ENCODE measurements around the gene LSM12. TPM values are rescaled to one million over a fixed set of nuclear protein-coding genes. Genes with fewer than 3 reads are reported as not detected.

Gene LSM12
- total RNA-seq, 1 donor from 2014 or later, result 55.4 TPM

DNA sequence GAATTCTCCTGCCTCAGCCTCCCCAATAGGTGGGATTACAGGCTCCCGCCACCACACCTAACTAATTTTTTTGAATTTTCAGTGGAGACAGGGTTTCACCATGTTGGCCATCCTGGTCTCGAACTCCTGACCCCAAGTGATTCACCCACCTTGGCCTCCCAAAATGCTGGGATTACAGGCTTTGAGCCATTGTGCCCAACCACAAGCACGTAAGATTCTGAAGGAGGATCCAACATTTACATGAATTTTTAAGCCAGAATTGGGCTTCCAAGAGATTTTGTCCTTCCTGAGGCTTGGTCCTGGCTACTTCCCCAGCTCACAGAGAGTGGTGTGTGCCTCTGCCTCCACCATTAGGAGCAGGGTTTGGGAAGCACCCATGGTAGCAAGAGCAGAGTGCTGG, 15.2 kb upstream of the LSM12 start:
- H3K4me1 Mint-ChIP-seq (ENCODE audit: low read depth), result peaks cover under 1% of the 10 kb centered on the region
- no peaks in the 10 kb centered on the region for H3K9me3 Mint-ChIP-seq (ENCODE audit: low read depth)
- H3K36me3 Mint-ChIP-seq (ENCODE audit: insufficient read depth), result peaks cover 8% of the 10 kb centered on the region
- no peaks in the 10 kb centered on the region for H3K27me3 Mint-ChIP-seq
- TF ChIP-seq, protein P1, sequence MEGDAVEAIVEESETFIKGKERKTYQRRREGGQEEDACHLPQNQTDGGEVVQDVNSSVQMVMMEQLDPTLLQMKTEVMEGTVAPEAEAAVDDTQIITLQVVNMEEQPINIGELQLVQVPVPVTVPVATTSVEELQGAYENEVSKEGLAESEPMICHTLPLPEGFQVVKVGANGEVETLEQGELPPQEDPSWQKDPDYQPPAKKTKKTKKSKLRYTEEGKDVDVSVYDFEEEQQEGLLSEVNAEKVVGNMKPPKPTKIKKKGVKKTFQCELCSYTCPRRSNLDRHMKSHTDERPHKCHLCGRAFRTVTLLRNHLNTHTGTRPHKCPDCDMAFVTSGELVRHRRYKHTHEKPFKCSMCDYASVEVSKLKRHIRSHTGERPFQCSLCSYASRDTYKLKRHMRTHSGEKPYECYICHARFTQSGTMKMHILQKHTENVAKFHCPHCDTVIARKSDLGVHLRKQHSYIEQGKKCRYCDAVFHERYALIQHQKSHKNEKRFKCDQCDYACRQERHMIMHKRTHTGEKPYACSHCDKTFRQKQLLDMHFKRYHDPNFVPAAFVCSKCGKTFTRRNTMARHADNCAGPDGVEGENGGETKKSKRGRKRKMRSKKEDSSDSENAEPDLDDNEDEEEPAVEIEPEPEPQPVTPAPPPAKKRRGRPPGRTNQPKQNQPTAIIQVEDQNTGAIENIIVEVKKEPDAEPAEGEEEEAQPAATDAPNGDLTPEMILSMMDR (IDR thresholded peaks at IDR 0.05; ENCODE audit: unreplicated experiment), result no peak
- no peak for DNase-seq (ENCODE audit: low spot score, unreplicated experiment)
- H3K27ac Mint-ChIP-seq, result no peak overlapping the region
- H3K4me3 Mint-ChIP-seq (ENCODE audit: low read depth), result no peak overlapping the region

- peak overlapping the region; percentile 16 for H3K27ac Mint-ChIP-seq
- no peak for DNase-seq (ENCODE audit: low spot score, unreplicated experiment)
- H3K9me3 Mint-ChIP-seq (ENCODE audit: low read depth), result no peaks in the 10 kb centered on the region
- no peaks in the 10 kb centered on the region for H3K27me3 Mint-ChIP-seq
- H3K4me3 Mint-ChIP-seq (ENCODE audit: low read depth), result no peak overlapping the region
- TF ChIP-seq, protein P1 (IDR thresholded peaks at IDR 0.05; ENCODE audit: unreplicated experiment), result no peak
- H3K4me1 Mint-ChIP-seq (ENCODE audit: low read depth), result peaks cover 4% of the 10 kb centered on the region
- peaks cover 12% of the 10 kb centered on the region for H3K36me3 Mint-ChIP-seq (ENCODE audit: insufficient read depth)
Observed at GRCh38 chr17:44079877-44080821, 13.7 kb upstream of the LSM12 start.

DNA sequence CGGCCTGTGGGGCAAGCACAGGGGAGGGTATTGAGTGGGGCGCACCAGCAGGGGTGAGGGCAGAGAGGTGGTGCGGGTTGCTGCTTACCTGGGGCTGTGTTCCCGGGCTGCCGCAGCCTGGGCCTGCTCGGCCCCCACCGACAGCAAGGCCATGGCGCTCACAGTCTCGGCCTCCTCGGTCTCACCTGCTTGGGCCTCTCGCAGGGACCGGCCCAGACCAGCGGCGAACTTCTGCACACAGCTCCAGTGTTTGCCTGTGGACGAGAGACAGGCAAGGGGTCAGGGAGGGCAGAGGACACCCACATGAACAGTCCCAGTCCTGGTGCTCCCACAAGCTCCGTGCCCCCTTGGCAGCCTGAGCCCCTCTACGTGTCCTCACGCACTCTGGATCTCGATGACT, 11.9 kb upstream of the LSM12 start:
- peaks cover 12% of the 10 kb centered on the region for H3K36me3 Mint-ChIP-seq (ENCODE audit: insufficient read depth)
- peaks cover 4% of the 10 kb centered on the region for H3K4me1 Mint-ChIP-seq (ENCODE audit: low read depth)
- no peak for DNase-seq (ENCODE audit: low spot score, unreplicated experiment)
- no peak overlapping the region for H3K27ac Mint-ChIP-seq
- no peak overlapping the region for H3K4me3 Mint-ChIP-seq (ENCODE audit: low read depth)
- TF ChIP-seq, protein P1 (IDR thresholded peaks at IDR 0.05; ENCODE audit: unreplicated experiment), result no peak
- no peaks in the 10 kb centered on the region for H3K27me3 Mint-ChIP-seq
- no peaks in the 10 kb centered on the region for H3K9me3 Mint-ChIP-seq (ENCODE audit: low read depth)

DNA sequence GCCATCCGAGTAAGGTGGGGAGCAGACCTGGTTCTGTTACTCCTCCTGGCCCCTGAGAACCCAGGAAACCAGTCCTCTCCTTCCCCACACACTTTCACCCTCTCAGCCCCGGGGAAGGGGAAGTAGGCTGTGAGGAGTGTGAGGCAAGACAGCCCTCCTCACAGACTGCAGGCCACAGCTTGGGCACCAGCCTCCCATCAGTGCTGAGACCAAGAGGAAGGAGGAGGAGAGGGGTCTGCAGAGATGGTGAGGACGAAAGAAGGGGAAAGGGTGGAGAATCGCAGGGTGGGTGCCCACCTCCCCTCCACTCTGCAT, 11.1 kb upstream of the LSM12 start:
- Mint-ChIP-seq H3K4me1 (ENCODE audit: low read depth) (peaks cover 4% of the 10 kb centered on the region), H3K27ac (no peak overlapping the region), H3K9me3 (ENCODE audit: low read depth) (no peaks in the 10 kb centered on the region), H3K4me3 (ENCODE audit: low read depth) (no peak overlapping the region), H3K27me3 (no peaks in the 10 kb centered on the region), H3K36me3 (ENCODE audit: insufficient read depth) (peaks cover 10% of the 10 kb centered on the region)
- DNase-seq (ENCODE audit: low spot score, unreplicated experiment), result no peak
- TF ChIP-seq, protein P1 (IDR thresholded peaks at IDR 0.05; ENCODE audit: unreplicated experiment), result no peak

- peaks cover 6% of the 10 kb centered on the region for H3K36me3 Mint-ChIP-seq (ENCODE audit: insufficient read depth)
- no peak for DNase-seq (ENCODE audit: low spot score, unreplicated experiment)
- peaks cover 6% of the 10 kb centered on the region for H3K4me1 Mint-ChIP-seq (ENCODE audit: low read depth)
- no peak overlapping the region for H3K4me3 Mint-ChIP-seq (ENCODE audit: low read depth)
- TF ChIP-seq, protein P1 (IDR thresholded peaks at IDR 0.05; ENCODE audit: unreplicated experiment), result no peak
- peak overlapping the region; percentile 46 for H3K27ac Mint-ChIP-seq
- no peaks in the 10 kb centered on the region for H3K27me3 Mint-ChIP-seq
- no peaks in the 10 kb centered on the region for H3K9me3 Mint-ChIP-seq (ENCODE audit: low read depth)
Observed at GRCh38 chr17:44076716-44077594, 10.5 kb upstream of the LSM12 start.
